ENCODE measurements around the gene PDE3A. TPM values are rescaled to one million over a fixed set of nuclear protein-coding genes. Genes with fewer than 3 reads are reported as not detected.

PDE3A gene
- total RNA-seq, 1 experiment from 2014 or later: 0.80 TPM

DNA sequence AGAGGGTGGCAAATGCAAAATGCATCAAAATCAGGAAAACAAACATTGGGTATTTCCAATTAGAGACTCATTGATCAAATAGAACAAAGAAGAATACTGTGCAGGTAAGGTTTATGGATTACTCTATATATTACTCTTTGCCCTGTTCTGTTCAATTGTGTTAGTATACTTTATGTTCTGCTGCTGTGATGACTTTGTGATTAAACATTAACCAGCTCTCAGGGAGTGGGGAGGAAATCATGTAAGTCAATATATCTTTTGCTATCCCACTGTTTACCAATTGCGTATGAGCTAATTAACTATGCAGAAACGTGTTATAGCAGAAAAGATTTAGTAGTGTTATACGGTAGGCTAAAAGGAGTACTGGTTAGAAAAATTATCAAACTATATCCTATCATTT is 129.4 kb downstream of the PDE3A start:
- H3K4me1 ChIP-seq (ENCODE audit: insufficient read depth, low read length, poor library complexity, severe bottlenecking): no peaks in the 10 kb centered on the region
- no peaks in the 10 kb centered on the region for H3K27me3 ChIP-seq (replicated peaks; ENCODE audit: insufficient read depth, low read depth, low read length, poor library complexity)
- no peak for TF ChIP-seq EZH2 (IDR thresholded peaks at IDR 0.05; ENCODE audit: borderline replicate concordance, low read depth, low read length, poor library complexity, severe bottlenecking)
- TF ChIP-seq, protein P1, sequence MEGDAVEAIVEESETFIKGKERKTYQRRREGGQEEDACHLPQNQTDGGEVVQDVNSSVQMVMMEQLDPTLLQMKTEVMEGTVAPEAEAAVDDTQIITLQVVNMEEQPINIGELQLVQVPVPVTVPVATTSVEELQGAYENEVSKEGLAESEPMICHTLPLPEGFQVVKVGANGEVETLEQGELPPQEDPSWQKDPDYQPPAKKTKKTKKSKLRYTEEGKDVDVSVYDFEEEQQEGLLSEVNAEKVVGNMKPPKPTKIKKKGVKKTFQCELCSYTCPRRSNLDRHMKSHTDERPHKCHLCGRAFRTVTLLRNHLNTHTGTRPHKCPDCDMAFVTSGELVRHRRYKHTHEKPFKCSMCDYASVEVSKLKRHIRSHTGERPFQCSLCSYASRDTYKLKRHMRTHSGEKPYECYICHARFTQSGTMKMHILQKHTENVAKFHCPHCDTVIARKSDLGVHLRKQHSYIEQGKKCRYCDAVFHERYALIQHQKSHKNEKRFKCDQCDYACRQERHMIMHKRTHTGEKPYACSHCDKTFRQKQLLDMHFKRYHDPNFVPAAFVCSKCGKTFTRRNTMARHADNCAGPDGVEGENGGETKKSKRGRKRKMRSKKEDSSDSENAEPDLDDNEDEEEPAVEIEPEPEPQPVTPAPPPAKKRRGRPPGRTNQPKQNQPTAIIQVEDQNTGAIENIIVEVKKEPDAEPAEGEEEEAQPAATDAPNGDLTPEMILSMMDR (conservative IDR thresholded peaks at IDR 0.05; ENCODE audit: low read depth, low read length): no peak
- ChIA-PET CTCF (no interaction called here), POLR2A (ENCODE audit: low non-redundant PET) (no interaction called here)
- H3K27ac ChIP-seq (ENCODE audit: low read depth, low read length, poor library complexity, severe bottlenecking): no peak overlapping the region
- H3K36me3 ChIP-seq (ENCODE audit: insufficient read depth, low read length, poor library complexity, severe bottlenecking): no peaks in the 10 kb centered on the region
- BruUV-seq (replicated peaks): no TSS peak
- intact Hi-C loops (cut with micrococcal nuclease; ENCODE audit: unreplicated experiment): no loop called here
- no peak for DNase-seq (ENCODE audit: low spot score)
- no peaks in the 10 kb centered on the region for H3K9me3 ChIP-seq (ENCODE audit: low read depth, low read length, poor library complexity, severe bottlenecking)
- no peak overlapping the region for H3K4me3 ChIP-seq (ENCODE audit: low read depth, low read length, poor library complexity, severe bottlenecking)

DNA sequence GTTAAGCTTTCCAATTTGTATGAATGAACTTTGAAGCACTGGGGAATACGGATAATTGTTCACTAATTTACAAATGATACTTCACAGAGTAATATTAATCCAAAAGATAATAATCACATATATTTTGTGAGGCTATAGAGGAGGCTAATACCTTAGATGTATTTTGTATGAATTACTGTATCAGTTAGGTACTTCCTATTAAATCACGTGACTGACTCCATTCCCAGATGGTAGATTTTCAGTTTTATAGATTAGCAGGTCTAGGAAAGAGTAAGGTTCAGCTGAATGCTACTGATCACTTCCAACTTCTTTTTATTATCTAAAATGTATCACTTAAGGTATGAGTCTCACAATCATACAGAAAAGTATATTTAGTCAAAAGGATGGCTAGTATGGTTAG is 133.6 kb downstream of the PDE3A start:
- no peaks in the 10 kb centered on the region for H3K9me3 ChIP-seq (ENCODE audit: low read depth, low read length, poor library complexity, severe bottlenecking)
- ChIA-PET CTCF (no interaction called here), POLR2A (ENCODE audit: low non-redundant PET) (no interaction called here)
- no TSS peak for BruUV-seq (replicated peaks)
- no peaks in the 10 kb centered on the region for H3K36me3 ChIP-seq (ENCODE audit: insufficient read depth, low read length, poor library complexity, severe bottlenecking)
- H3K27ac ChIP-seq (ENCODE audit: low read depth, low read length, poor library complexity, severe bottlenecking): no peak overlapping the region
- H3K27me3 ChIP-seq (replicated peaks; ENCODE audit: insufficient read depth, low read depth, low read length, poor library complexity): no peaks in the 10 kb centered on the region
- H3K4me1 ChIP-seq (ENCODE audit: insufficient read depth, low read length, poor library complexity, severe bottlenecking): no peaks in the 10 kb centered on the region
- no peak for DNase-seq (ENCODE audit: low spot score)
- intact Hi-C loops (cut with micrococcal nuclease; ENCODE audit: unreplicated experiment): no loop called here
- no peak for TF ChIP-seq EZH2 (IDR thresholded peaks at IDR 0.05; ENCODE audit: borderline replicate concordance, low read depth, low read length, poor library complexity, severe bottlenecking)
- TF ChIP-seq, protein P1 (conservative IDR thresholded peaks at IDR 0.05; ENCODE audit: low read depth, low read length): no peak
- no peak overlapping the region for H3K4me3 ChIP-seq (ENCODE audit: low read depth, low read length, poor library complexity, severe bottlenecking)

DNA sequence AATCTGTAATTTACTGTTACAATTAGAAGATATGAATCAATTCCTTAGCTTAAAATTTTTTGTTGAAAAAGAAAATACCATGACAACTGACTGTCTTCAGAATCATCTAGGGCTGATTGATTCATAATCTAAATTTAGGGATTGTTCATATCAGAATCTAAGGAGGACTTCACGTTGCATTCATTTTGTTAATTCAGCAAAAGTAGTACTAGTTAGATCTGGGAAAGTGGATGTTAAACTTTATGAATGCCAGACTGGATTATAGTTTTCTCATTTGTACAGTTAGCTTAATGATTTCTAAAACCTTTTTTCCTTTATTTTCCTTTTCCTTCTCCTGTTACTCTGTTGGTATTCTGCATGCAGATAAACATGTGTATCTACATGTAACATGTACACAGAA is 135.5 kb downstream of the PDE3A start:
- no TSS peak for BruUV-seq (replicated peaks)

More for the DNA sequence above, 135.5 kb downstream of the PDE3A start:
- Histone ChIP-seq H3K4me3 (ENCODE audit: low read depth, low read length, poor library complexity, severe bottlenecking) (no peak overlapping the region), H3K27me3 (replicated peaks; ENCODE audit: insufficient read depth, low read depth, low read length, poor library complexity) (no peaks in the 10 kb centered on the region), H3K4me1 (ENCODE audit: insufficient read depth, low read length, poor library complexity, severe bottlenecking) (no peaks in the 10 kb centered on the region), H3K27ac (ENCODE audit: low read depth, low read length, poor library complexity, severe bottlenecking) (no peak overlapping the region), H3K9me3 (ENCODE audit: low read depth, low read length, poor library complexity, severe bottlenecking) (no peaks in the 10 kb centered on the region), H3K36me3 (ENCODE audit: insufficient read depth, low read length, poor library complexity, severe bottlenecking) (no peaks in the 10 kb centered on the region)
- no peak for TF ChIP-seq EZH2 (IDR thresholded peaks at IDR 0.05; ENCODE audit: borderline replicate concordance, low read depth, low read length, poor library complexity, severe bottlenecking)
- TF ChIP-seq, protein P1 (conservative IDR thresholded peaks at IDR 0.05; ENCODE audit: low read depth, low read length): no peak
- no peak for DNase-seq (ENCODE audit: low spot score)
- intact Hi-C loops (cut with micrococcal nuclease; ENCODE audit: unreplicated experiment): no loop called here
- POLR2A ChIA-PET (ENCODE audit: low non-redundant PET): no interaction called here
- CTCF ChIA-PET: no interaction called here
